Neural progenitor cell (in vitro differentiated cells): ENCODE results near the gene SOX21. TPM values are rescaled to one million over a fixed set of nuclear protein-coding genes. Genes with fewer than 3 reads are reported as not detected.

ENCODE experiments used
- DNase-seq: peaks from one replicate; pipeline ENCODE4 v3.0.0-alpha.2; 2016; ENCODE audit warnings: low spot score
- H2AFZ ChIP-seq: fragments of 200-600 bp; sonication (generic); replicated peaks from 2 replicates; pipeline ENCODE4 v1.6.1; 2016; ENCODE audit warnings: antibody characterized with exemption
- H3F3A ChIP-seq: fragments of 200-600 bp; sonication (generic); 2 replicates; pipeline ENCODE4 v1.6.1; 2016; ENCODE audit warnings: antibody characterized with exemption, low read depth
- H3K27ac ChIP-seq: fragments of 200-600 bp; sonication (generic); 2 replicates; pipeline ENCODE4 v1.5.1; 2016; ENCODE audit warnings: mild to moderate bottlenecking
- H3K27me3 ChIP-seq: fragments of 200-600 bp; sonication (generic); 2 replicates; pipeline ENCODE4 v1.6.1; 2016; ENCODE audit warnings: mild to moderate bottlenecking, moderate library complexity
- H3K36me3 ChIP-seq: fragments of 200-600 bp; sonication (generic); 2 replicates; pipeline ENCODE4 v1.5.1; 2016
- H3K4me1 ChIP-seq: fragments of 200-600 bp; sonication (generic); 2 replicates; pipeline ENCODE4 v1.6.1; 2016; ENCODE audit warnings: mixed run types
- H3K4me2 ChIP-seq: fragments of 200-600 bp; sonication (generic); 2 replicates; pipeline ENCODE4 v1.6.1; 2016
- H3K4me3 ChIP-seq: fragments of 200-600 bp; sonication (generic); 2 replicates; pipeline ENCODE4 v1.5.1; 2016
- H3K79me2 ChIP-seq: fragments of 200-600 bp; sonication (generic); 2 replicates; pipeline ENCODE4 v1.6.1; 2016; ENCODE audit warnings: low read depth
- H3K9ac ChIP-seq: fragments of 200-600 bp; sonication (generic); 2 replicates; pipeline ENCODE4 v1.6.1; 2016
- H3K9me3 ChIP-seq: fragments of 200-600 bp; sonication (generic); 2 replicates; pipeline ENCODE4 v1.5.1; 2016; ENCODE audit warnings: low read depth
- H4K20me1 ChIP-seq: fragments of 200-600 bp; sonication (generic); 2 replicates; pipeline ENCODE4 v1.6.1; 2016; ENCODE audit warnings: low read depth
- H3K27ac Mint-ChIP-seq: 3 replicates; pipeline ENCODE4 v1.8.0; 2021; ENCODE audit warnings: mixed read lengths
- H3K27me3 Mint-ChIP-seq: 2 replicates; pipeline ENCODE4 v1.8.0; 2022; ENCODE audit warnings: low read depth, mild to moderate bottlenecking, inconsistent platforms, moderate library complexity, mixed read lengths; ENCODE audit not compliant: insufficient read depth
- H3K36me3 Mint-ChIP-seq: 3 replicates; pipeline ENCODE4 v1.8.0; 2021; ENCODE audit warnings: mixed read lengths
- H3K4me1 Mint-ChIP-seq: 3 replicates; pipeline ENCODE4 v1.8.0; 2021; ENCODE audit warnings: mixed read lengths
- H3K4me3 Mint-ChIP-seq: 3 replicates; pipeline ENCODE4 v1.8.0; 2021; ENCODE audit warnings: mild to moderate bottlenecking, moderate library complexity, mixed read lengths
- H3K9me3 Mint-ChIP-seq: 3 replicates; pipeline ENCODE4 v1.8.0; 2020; ENCODE audit warnings: mixed read lengths
- EZH2 ChIP-seq: fragments of 200-600 bp; sonication (generic); IDR thresholded peaks from 2 replicates; pipeline ENCODE4 v1.6.1; 2017; ENCODE audit warnings: antibody characterized with exemption, mild to moderate bottlenecking, moderate library complexity
- EZH2phosphoT487 ChIP-seq: fragments of 200-600 bp; sonication (generic); IDR thresholded peaks from 2 replicates; pipeline ENCODE4 v1.6.1; 2017; ENCODE audit warnings: antibody characterized with exemption
- total RNA-seq: library from RNA; depleted of rRNA; stranded (reverse); fragments of >200 nt; gene quantifications from 2 replicates; pipeline ENCODE4 v1.2.3, GENCODE V29; 2015; ENCODE audit warnings: low replicate concordance
- TF ChIP-seq, protein P1 (sequence below): fragments of 200-600 bp; sonication (generic); IDR thresholded peaks from 2 replicates; pipeline ENCODE4 v1.5.1; 2017; ENCODE audit warnings: antibody characterized with exemption, mild to moderate bottlenecking

The SOX21 gene
- total RNA-seq, 1 donor from 2014 or later: 94.7 TPM

DNA sequence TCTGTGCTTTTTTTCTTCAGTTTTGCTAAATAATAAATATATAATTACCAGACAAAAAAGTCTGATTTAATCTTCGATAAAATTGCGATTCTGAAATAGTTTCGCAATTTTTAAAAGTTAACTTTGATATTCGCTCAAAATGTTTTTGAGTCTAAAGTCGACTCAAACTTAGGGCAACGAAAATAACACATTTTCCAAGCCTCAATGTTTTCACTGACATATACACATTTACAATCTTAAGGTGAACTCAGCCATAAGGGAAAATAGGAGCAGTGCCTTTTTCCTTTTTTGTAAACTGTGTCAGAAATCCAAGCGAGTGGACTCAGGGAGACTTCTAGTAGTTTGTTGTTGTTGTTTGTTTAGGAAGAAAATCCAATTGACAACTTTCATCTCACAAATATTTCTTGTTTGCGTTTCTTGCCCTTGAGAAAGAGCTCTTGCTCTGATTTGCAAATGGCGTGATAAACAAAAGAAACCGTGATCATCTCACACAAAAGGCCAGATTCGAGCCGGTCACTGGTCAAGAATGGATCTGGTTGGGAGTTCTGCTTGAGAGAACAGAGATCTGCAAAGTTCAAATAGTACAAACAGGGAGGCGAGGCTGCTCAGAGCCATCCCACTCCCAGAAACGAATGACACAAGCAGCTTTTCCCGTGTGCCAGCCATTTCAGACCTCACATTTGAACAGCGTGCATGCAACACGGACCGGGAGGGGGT, 2.1 kb downstream of the SOX21 start:
- peak overlapping the region; percentile 100 for H3K27ac ChIP-seq
- TF ChIP-seq, protein P1, sequence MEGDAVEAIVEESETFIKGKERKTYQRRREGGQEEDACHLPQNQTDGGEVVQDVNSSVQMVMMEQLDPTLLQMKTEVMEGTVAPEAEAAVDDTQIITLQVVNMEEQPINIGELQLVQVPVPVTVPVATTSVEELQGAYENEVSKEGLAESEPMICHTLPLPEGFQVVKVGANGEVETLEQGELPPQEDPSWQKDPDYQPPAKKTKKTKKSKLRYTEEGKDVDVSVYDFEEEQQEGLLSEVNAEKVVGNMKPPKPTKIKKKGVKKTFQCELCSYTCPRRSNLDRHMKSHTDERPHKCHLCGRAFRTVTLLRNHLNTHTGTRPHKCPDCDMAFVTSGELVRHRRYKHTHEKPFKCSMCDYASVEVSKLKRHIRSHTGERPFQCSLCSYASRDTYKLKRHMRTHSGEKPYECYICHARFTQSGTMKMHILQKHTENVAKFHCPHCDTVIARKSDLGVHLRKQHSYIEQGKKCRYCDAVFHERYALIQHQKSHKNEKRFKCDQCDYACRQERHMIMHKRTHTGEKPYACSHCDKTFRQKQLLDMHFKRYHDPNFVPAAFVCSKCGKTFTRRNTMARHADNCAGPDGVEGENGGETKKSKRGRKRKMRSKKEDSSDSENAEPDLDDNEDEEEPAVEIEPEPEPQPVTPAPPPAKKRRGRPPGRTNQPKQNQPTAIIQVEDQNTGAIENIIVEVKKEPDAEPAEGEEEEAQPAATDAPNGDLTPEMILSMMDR: no peak
- TF ChIP-seq EZH2phosphoT487: no peak
- TF ChIP-seq EZH2: no peak
- Mint-ChIP-seq H3K36me3 (peaks cover 2% of the 10 kb centered on the region), H3K27me3 (peaks cover 30% of the 10 kb centered on the region), H3K4me3 (peak overlapping the region; percentile 88), H3K27ac (peak overlapping the region; percentile 94), H3K9me3 (peaks cover 4% of the 10 kb centered on the region), H3K4me1 (peaks cover 55% of the 10 kb centered on the region)
- H3K79me2 ChIP-seq: peaks cover 88% of the 10 kb centered on the region
- peaks cover 32% of the 10 kb centered on the region for H4K20me1 ChIP-seq
- H3K36me3 ChIP-seq: peaks cover 15% of the 10 kb centered on the region
- peak overlapping the region; percentile 97 for H3K4me2 ChIP-seq
- H2AFZ ChIP-seq: no peak overlapping the region
- peak; percentile 84 for DNase-seq
- H3F3A ChIP-seq: peaks cover 74% of the 10 kb centered on the region
- H3K27me3 ChIP-seq: no peaks in the 10 kb centered on the region
- peaks cover 28% of the 10 kb centered on the region for H3K4me1 ChIP-seq
- H3K9me3 ChIP-seq: no peaks in the 10 kb centered on the region
- peak overlapping the region; percentile 57 for H3K9ac ChIP-seq
- H3K4me3 ChIP-seq: peak overlapping the region; percentile 93

DNA sequence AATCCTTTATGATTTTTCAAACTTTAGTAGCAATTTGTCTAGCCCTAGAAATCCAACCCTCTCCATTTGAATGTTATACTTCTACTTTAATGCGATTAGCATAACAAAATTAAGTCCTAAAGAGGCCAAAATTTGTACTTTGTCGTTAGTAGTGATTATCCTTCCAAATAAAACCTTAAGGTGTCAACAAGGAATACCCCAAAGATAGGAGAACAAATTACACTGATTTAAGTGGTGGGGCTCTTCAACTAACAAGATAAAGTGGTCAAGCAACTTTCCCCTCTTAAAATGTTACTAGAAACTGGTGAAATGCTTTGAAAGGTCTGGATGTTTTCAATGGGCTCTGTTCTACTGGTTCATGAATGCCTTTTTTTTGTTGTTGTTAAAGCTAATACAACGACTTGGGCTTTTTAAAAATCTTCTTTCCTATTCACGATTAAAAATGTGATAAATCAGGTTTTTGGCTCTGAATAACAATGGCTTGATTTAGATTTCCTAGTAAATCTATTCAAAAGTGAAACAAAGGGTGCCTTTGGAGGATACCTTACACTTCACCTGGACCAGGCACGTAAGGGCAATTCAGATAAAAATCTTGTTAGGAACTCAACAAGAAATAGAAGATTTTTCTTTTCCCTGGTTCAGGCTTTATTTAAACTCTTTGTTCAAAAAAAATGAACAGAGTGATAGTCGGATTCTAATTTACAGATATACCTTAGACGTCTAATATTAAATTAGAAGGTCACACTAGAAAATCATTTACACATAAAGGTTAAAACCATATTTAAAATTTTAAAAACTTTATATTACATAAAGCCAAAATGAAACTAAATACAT, 3.1 kb downstream of the SOX21 start:
- H3K27ac ChIP-seq: peak overlapping the region; percentile 100
- peak overlapping the region; percentile 57 for H3K9ac ChIP-seq
- no peaks in the 10 kb centered on the region for H3K9me3 ChIP-seq
- H3K79me2 ChIP-seq: peaks cover 82% of the 10 kb centered on the region
- peak overlapping the region; percentile 93 for H3K4me3 ChIP-seq
- Mint-ChIP-seq H3K27me3 (peaks cover 38% of the 10 kb centered on the region), H3K27ac (peak overlapping the region; percentile 95), H3K9me3 (peaks cover 12% of the 10 kb centered on the region), H3K4me1 (peaks cover 56% of the 10 kb centered on the region), H3K4me3 (peak overlapping the region; percentile 88), H3K36me3 (peaks cover 5% of the 10 kb centered on the region)
- TF ChIP-seq EZH2 (no peak), EZH2phosphoT487 (no peak)
- TF ChIP-seq, protein P1: no peak
- H3K4me2 ChIP-seq: peak overlapping the region; percentile 97
- H3K36me3 ChIP-seq: peaks cover 15% of the 10 kb centered on the region
- H4K20me1 ChIP-seq: peaks cover 32% of the 10 kb centered on the region
- no peak for DNase-seq
- peaks cover 81% of the 10 kb centered on the region for H3F3A ChIP-seq
- H2AFZ ChIP-seq: no peak overlapping the region
- H3K27me3 ChIP-seq: peaks cover 5% of the 10 kb centered on the region
- H3K4me1 ChIP-seq: peaks cover 17% of the 10 kb centered on the region

DNA sequence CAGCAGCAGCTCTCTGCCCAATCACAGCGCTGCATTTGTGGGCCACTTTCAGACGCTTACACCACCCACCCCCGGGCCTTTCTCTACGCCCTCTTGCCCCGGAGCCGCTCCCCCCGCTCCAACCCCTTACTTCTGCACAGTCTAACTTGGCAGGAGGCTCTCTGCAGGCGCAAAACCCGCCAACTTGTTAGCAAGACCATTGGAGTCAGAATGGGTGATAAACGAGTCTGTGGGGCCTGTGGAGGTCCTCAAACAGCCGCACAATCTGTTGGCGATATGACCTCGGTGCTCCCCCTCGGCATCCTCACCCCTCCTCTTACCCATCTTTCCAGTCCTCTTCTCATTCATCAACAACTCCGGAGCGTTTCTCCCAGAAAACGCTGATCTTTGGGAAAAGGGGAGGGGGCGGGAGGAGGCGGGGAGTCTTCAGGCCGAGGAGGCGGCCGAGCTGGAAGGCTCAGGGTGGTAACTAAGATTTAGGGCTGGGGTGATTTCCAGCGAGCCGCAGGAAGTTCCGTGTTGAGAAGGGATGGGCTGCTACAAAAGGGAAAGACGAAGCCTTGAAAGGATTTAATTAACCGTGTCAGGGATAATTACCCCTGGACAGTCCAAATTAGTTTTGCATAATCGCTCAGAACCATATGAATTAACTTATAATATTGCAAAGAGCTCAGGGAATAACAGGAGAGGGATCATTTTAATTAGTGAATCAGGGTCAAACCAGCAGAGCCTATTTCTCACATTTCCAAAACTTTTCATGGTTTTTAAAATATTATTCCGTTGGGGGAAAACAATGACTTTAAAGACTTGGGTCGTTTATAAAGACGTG, 4.1 kb downstream of the SOX21 start:
- peaks cover 55% of the 10 kb centered on the region for H3K4me1 Mint-ChIP-seq
- H3K36me3 ChIP-seq: peaks cover 15% of the 10 kb centered on the region
- peaks cover 20% of the 10 kb centered on the region for H3K9me3 Mint-ChIP-seq
- H3K9ac ChIP-seq: peak overlapping the region; percentile 69
- H3K4me2 ChIP-seq: peak overlapping the region; percentile 97
- H3K27me3 ChIP-seq: peaks cover 15% of the 10 kb centered on the region
- H3F3A ChIP-seq: peaks cover 84% of the 10 kb centered on the region
- DNase-seq: peak; percentile 95
- peak overlapping the region; percentile 100 for H3K27ac ChIP-seq
- peak overlapping the region; percentile 93 for H3K4me3 ChIP-seq
- H2AFZ ChIP-seq: no peak overlapping the region
- peaks cover 72% of the 10 kb centered on the region for H3K79me2 ChIP-seq
- H3K4me1 ChIP-seq: peaks cover 17% of the 10 kb centered on the region
- H3K27ac Mint-ChIP-seq: peak overlapping the region; percentile 95
- peaks cover 8% of the 10 kb centered on the region for H3K36me3 Mint-ChIP-seq
- no peaks in the 10 kb centered on the region for H3K9me3 ChIP-seq
- H3K4me3 Mint-ChIP-seq: peak overlapping the region; percentile 88
- peaks cover 42% of the 10 kb centered on the region for H3K27me3 Mint-ChIP-seq
- TF ChIP-seq, protein P1: no peak
- TF ChIP-seq EZH2phosphoT487 (peak; percentile 53), EZH2 (no peak)
- H4K20me1 ChIP-seq: peaks cover 32% of the 10 kb centered on the region
